GM21717 (cell line): ENCODE results near the gene HECA.
A peak's percentile ranks its signal among the peaks of the same experiment; 100 is the strongest.

Source experiments
- ATAC-seq: cut with Tn5 transposase; IDR thresholded peaks from one replicate; pipeline ENCODE4 v1.9.1; 2021; ENCODE audit warnings: mild to moderate bottlenecking, moderate library complexity; ENCODE audit not compliant: unreplicated experiment

Gene HECA

GRCh38 chr6:139159016-139159415 is 24.1 kb downstream of the HECA start:
- no peak for ATAC-seq

DNA sequence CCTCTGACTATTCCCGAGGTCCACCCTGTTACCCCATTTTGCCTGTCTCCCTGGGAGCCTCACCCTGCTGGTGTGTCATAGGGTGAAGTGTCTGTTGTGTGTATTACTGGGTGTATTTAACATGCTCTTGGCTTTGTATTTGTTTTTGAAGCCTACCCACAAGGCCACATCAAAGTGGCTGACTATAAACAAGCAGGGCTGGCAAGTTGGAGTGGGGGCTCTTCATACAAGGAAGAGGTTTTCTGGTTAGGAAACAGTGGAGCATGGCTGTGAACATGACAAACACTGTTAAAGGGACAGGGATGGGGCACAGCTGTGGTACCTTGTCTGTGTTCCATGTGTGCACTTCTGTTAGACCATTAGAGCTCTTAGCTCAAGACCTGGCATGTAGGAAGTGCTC is 26.3 kb downstream of the HECA start:
- ATAC-seq, result no peak

GRCh38 chr6:139161817-139162284 is 27.0 kb downstream of the HECA start:
- ATAC-seq, result peak; percentile 99

- ATAC-seq, result no peak
Measured at GRCh38 chr6:139164001-139164400, 29.1 kb downstream of the HECA start.

- ATAC-seq, result no peak
Measured at GRCh38 chr6:139165324-139165723, 30.4 kb downstream of the HECA start.

DNA sequence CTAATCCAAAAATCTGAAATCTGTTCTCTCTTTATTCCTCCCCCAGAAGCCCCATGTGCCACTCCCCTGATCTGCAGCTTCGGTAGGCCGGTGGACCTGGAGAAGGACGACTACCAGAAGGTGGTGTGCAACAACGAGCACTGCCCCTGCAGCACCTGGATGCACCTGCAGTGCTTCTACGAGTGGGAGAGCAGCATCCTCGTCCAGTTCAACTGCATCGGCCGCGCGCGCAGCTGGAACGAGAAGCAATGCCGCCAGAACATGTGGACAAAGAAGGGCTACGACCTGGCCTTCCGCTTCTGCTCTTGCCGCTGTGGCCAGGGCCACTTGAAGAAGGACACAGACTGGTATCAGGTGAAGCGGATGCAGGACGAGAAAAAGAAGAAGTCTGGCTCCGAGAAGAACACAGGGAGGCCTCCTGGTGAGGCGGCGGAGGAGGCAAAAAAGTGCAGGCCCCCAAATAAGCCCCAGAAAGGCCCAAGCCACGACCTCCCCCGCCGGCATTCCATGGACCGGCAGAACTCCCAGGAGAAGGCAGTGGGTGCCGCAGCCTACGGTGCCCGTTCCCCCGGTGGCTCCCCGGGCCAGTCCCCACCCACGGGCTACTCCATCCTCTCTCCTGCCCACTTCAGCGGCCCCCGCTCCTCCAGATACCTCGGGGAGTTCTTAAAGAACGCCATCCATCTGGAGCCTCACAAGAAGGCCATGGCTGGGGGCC is 31.5 kb downstream of the HECA start:
- ATAC-seq, result no peak

DNA sequence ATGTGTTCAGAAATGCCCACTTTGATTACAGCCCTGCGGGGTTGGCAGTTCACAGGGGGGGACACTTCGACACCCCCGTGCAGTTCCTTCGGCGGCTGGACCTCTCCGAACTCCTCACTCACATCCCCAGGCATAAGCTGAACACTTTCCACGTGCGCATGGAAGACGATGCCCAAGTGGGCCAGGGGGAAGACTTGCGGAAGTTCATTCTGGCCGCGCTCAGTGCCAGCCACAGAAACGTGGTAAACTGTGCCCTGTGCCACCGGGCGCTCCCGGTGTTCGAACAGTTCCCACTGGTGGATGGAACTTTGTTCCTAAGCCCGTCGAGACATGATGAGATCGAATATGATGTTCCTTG is 32.1 kb downstream of the HECA start:
- no peak for ATAC-seq

GRCh38 chr6:139172151-139172550 is 37.3 kb downstream of the HECA start:
- no peak for ATAC-seq

GRCh38 chr6:139172567-139172966 is 37.7 kb downstream of the HECA start:
- ATAC-seq, result no peak

DNA sequence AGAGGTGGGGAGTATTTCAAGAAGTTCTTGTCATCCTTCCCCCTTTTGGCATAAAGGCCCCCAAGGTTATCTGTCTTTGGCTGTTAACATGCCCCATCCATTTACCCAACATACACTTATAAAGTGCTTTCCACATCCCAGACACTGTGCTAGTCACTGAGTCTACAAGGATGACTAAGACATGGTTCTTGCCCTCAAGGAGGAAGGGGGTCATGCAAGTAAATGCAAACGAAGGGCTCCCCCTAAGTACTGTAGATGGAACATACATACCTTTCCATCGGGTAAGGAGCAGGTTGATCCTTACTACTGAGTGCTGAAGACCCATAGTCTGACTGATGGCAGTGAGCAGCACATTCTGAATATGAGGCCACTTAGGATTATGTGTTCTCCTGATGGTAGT is 38.3 kb downstream of the HECA start:
- ATAC-seq, result no peak

DNA sequence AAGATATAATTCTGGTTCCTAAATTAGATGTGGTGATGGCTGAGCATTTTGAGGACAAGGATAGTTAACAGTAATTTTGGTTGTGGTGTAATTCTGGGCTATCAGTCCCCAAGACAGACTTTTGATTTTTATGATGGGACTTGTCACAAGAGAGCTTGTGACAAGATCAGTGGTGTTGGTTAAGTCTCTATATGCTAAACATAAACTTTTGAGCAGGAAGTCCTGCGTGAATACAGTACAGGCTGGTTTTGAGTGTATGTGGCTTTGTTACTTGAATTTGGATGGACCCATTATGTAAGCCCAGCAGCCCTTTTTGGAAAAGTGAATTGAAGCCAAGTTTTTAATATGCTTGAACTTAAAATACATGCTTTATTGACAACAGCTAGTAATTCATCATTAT is 38.9 kb downstream of the HECA start:
- no peak for ATAC-seq

GRCh38 chr6:139174961-139175360 is 40.1 kb downstream of the HECA start:
- ATAC-seq, result no peak

DNA sequence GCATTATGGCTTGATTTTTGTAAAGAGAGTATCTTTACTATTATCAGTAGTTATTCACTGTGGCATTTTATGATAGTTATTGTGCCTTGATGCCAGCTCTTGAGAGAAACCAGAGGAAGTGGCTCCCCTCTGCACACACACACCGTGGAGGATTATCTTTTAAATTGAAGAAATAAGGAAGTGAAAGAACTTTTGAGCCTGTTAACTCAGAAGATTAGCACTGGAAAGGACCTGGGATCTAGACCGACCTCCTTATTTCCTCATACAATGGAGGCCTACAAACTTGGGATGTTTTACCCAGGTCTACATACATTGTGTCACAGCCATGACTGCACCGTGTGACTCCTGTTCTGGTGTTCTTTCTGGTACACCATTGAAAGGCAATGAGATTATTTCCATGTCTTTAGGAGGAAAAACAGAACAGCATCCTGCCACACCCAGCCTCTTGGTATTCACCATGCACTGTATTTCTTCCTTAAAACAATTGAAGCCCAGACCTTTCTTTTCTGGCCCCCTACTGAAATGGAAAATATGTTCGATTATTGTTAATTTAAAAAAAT is 40.6 kb downstream of the HECA start:
- ATAC-seq, result peak; percentile 75

DNA sequence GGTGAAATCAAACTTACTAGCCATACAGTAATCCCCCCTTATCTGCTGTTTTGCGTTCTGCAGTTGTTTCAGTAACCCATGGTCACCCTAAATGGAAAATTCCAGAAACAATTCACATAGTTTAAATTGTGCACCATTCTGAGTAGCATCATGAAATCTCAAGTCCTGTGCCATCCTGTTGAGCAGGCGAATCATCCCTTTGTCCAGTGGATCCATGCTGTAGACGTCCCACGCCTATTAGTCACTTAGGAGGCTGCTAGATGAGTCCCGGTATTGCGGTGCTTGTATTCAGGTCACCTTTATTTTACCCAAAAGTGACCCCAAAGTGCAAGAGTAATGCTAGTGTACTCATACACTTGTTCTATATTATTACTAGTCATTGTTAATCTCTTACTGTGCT is 46.4 kb downstream of the HECA start:
- no peak for ATAC-seq

GRCh38 chr6:139184047-139184446 is 49.2 kb downstream of the HECA start:
- no peak for ATAC-seq

- no peak for ATAC-seq
Measured at GRCh38 chr6:139184459-139184858, 49.6 kb downstream of the HECA start.

DNA sequence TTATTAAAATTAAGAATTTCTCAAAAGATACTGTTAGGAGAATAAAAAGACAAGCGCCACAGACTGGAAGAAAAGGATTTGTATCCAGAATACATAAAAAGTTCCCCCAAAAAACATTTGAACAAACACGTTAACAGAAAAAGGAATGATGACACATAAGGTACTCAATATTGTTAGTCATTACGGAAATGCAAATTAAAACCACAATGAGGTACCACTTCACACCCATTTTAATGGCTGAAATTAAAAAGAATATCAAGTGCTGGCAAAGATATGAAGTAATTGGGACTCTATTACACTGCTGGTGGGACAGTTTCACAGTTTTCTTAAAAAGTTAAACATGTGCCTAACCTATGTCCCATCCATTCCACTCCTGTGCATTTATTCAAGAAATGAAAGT is 51.4 kb downstream of the HECA start:
- ATAC-seq, result no peak

DNA sequence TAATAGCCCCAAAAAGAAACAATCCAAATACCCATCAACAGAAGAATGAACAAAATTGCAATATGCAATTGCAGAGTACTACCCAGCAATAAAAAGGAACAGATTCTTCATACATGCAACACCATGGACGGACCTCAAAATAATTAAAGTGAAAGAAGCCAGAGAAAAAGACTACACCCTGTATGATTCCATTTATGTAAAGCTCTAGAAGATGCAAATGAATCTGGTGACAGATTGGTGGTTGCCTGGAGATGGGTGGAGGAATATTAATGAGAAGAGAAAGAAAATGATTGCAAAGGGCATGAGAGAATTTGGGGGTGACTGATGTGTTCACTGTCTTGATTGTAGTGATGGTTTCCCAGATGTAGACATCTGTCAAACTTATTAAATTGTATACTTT is 51.8 kb downstream of the HECA start:
- no peak for ATAC-seq

- no peak for ATAC-seq
Measured at GRCh38 chr6:139187489-139187888, 52.6 kb downstream of the HECA start.

DNA sequence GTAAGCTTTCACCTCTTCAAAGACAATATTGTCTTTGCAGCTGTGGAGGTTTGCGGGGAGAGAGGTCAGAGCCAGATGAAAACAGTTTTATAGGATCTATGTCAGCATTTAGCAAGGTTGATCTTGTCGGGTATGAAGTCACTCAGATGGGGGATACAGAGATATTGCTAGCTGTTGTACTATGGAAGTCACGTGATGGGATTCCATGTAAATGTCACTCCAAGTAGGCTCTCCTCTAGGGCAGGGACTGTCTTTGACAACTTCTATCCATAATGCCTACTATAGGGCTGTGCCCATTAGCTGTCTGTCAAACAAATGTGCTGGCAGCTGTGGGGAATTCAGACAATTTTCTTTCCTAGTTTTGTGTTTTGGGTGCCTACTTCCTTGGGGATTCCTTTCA is 54.8 kb downstream of the HECA start:
- ATAC-seq, result no peak

GRCh38 chr6:139194740-139195139 is 59.9 kb downstream of the HECA start:
- no peak for ATAC-seq

GRCh38 chr6:139198529-139199288 is 63.8 kb downstream of the HECA start:
- ATAC-seq, result no peak
